HG02623 (cell line): ENCODE data around the gene PCAT7.
"Not testable (repeated sequence)": the region's sequence is repeated elsewhere in the genome, so short reads cannot be mapped to it uniquely, and the experiment has no call there.

Experiments
- ATAC-seq: cut with Tn5 transposase; IDR thresholded peaks from one replicate; pipeline ENCODE4 v1.9.1; 2021; ENCODE audit warnings: moderate library complexity; ENCODE audit not compliant: unreplicated experiment

The PCAT7 gene

DNA sequence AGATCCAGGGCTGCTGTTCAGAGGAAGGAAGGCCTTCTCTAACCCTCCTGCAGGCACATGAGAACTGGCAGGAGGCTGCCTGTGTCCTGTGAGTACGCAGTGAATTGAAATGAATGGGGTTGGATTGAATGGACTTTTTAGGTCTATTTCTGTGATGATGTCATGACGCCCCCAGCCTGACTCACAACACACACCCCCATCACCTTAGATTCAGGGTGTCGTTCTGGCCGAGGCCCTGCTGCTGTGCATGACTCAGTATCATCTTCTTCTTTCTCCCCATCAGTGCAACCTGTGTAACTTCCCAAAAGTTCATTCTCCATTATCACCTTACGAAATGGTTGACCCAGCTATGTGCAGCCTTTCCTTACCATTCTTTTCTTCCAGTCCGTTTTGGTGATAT is 5.4 kb downstream of the PCAT7 start:
- ATAC-seq = no peak

DNA sequence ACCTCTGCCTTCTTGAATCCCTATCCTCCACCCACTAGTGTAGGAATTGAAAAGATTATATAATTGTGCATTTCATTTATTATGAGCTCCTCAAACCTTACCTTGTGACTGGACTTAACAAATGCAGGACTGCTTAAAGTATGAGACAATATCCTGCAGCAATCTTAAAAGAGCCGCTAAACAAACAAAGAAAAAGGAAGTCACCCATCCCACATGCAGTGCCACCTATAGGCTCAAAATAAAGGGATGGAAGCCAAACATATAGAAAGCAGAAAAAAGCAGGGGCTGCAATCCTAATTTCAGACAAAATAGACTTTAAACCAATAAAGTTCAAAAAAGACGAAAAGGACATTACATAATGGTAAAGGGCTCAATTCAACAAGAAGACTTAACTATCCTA is 8.7 kb downstream of the PCAT7 start:
- no peak for ATAC-seq

DNA sequence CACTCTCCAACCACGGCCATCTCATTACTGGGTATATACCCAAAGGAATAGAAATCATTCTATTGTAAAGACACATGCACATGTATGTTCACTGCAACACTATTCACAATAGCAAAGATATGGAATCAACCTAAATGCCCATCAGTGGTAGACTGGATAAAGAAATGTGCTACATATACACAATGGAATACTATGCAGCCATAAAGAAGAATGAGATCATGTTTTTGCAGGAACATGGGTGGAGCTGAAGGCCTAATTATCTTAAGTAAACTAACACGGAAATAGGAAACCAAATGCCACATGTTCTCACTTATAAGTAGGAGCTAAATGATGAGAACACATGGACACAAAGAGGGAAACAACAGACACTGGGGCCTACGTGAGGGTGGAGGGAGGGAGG is 9.4 kb downstream of the PCAT7 start:
- not testable (repeated sequence) for ATAC-seq

DNA sequence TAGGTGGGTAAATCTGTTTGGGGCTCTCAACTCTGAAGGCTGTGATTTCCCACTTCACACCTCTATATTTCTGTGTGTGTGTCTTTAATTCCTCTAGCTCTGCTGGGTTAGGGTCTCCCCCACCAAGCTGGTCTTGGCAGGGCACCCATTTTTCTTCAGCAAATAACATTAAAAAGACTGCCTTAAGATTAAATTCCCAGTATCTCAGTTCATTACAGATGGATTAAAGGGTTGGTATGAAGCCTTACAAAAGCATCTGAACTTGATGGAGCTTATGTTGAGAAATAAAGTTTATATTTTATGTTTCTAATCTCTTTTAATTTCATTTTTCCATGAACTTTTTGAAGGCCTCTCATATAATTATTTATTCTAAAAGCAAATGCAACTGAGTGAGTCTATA is 11.7 kb downstream of the PCAT7 start:
- no peak for ATAC-seq

DNA sequence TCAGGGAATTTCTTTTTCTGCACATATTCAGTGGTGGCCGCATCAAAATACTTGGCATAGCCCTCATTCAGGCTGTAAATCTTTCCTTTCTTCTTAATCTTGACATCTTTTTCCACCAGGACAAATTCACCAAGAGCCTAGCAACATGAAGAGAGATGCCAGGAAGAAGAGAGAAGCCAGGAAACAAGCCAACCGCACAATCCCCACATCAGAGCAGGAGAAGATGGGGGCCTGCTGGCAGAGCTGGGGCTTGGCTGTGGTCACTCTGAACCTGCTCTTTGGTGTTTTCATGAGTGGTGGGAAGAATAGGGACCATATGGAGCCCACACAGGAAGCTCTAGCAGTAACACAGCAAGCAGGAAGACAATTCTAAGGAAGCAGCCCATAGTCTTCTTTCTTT is 12.4 kb downstream of the PCAT7 start:
- ATAC-seq = no peak

DNA sequence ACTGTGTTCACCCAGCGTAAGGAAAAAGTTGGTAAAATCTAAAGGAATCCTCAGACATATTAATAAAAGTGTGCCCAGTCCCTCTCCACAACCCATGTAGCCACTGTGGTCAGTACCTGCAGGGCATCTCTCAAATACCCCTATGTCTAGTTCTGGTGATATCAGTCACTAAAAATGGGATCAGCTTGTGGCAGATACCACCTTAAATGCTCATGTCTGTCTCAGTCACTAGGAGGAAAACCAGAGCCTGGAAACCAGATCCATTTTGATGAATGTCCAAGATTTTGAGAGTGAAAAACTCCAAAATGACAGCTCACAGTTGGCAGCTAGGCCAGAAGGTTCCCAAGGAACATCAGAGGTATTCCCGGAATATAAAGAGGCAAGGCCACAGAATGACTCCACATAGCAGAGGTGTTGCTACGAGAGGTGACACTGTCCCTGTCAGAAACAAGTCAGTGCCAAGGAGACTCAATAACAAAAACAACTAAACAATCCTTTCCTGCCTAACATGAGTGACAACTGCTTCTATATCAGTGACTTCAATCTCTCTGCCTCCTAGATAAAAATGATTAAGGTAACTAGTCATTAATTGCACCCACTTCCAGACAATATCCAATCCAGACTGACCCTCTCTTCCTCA is 13.5 kb downstream of the PCAT7 start:
- ATAC-seq = no peak

DNA sequence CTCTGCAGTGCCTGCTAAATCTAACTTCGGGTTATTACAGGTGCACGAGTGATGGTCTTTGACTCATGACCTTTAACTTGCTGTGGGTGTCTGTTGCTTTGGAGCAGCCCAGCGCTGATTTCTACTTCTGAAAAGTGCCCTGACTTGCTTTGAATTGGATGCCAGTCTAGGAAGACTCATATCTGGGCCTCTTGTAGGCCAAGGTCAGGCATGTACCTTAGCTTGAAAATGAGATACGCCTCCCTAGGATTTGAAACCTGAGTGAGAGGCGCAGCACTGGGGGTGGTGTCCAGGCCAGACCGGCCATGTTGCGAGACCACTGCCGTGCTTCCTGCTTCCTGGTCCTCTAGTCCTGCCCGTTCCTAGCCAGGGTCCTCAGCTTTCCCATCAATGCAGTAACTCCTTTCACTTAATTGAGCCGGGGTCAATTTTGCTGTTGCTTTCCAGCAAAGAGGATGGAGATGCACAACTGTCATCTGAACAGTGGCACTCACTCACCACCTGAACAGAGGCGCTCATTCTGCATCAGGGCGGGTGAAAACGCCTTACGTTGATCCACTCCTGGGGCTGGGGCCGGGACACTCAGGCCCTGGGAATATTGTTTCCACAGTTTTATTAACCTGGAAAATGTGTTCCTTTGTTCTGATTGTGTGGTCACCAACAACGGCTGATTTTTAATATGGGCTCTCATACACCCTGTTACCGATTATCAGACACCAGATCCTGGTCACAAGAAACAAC is 14.3 kb downstream of the PCAT7 start:
- no peak for ATAC-seq

DNA sequence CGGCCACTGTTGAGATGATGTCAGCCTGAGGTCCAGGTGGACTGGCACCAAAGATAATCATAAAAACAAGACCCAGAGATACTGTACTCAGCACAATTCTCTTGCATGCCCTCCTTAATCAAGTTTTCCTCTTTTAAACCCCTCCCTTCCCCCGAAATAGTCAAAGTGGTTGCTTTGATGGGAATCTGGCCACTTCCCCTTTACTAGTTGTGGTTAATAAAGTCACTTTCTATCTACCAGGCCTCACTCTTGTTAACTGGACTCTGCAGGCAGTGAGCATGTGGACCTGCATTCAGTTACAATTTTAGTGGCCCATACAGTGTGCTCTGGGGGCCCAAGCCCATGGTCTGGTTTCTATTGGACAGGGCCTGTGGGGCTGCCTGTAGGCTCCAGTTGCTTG is 21.2 kb downstream of the PCAT7 start:
- ATAC-seq = no peak

DNA sequence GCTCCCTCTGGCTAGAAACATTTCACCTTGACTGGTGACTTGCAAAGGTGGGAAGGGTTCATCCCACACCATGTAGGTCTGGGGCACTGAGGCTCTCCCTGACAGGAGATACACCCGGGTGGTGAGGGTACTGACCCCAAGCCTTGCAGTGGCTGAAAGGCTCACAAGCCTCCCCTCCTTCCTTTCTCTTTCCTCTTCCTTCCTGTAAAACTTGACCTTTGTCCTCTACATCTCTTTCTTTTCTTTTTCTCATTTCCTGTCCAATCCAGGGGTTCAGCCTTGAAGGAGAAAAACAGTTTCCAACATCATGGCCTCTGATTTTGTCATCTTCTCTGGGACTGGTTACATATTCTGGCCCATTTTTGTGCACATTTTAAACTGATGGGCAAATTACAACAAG is 22.2 kb downstream of the PCAT7 start:
- no peak for ATAC-seq

DNA sequence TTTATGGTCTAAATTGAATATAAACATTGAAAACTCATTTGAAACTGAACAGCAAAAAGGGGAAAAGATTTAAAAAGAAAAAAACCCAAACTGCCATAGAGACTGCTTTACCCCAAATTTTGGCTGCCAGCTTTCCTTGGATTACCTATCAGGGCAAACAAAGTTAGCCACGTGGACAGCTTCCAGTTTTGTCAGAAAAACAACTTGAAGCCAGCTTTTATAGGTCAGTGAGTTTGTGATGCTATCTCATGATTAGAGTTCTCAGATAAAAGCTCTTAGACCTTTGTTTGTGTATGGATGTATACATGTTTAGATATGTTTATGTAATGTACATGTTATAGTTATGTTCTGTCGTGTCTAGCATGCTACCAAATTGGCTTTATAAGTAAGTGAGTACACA is 22.7 kb downstream of the PCAT7 start:
- ATAC-seq = no peak

DNA sequence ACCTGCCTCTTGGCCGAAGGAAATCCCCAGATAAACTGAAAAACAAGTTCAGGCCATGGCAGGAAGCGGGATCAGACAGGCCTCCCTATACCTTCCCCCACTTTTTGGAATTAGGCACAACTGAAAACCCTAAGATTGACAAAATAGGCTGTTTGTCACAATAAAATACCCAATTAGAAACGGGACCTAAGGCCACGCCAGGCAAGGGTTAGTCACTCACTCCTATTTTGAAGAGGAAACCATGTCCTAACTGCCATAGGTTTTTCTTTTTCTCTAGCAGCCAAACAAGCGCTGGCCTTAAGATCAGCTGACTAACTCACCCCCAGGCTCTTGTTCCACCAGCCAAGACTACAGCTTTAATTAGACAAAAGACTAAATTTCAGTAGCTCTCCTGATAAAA is 26.8 kb downstream of the PCAT7 start:
- ATAC-seq = no peak

DNA sequence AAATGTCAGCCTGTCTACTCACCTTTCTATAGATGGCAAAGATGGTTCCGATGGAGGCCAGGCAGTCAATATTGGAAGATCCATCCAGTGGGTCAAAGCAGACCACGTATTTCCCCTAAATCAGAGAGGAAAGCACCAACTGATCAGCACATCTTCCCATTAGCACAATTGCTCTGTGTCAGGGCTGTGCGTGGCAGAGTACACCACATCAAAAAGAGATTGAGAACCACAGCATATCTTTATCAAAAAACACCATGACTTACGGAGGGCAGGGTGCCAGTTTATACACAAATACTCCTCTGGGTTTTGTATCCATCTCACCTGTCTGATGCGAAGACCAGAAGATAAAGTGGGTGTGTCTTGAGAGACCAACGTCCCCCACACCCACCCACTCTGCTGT is 29.7 kb downstream of the PCAT7 start:
- no peak for ATAC-seq

DNA sequence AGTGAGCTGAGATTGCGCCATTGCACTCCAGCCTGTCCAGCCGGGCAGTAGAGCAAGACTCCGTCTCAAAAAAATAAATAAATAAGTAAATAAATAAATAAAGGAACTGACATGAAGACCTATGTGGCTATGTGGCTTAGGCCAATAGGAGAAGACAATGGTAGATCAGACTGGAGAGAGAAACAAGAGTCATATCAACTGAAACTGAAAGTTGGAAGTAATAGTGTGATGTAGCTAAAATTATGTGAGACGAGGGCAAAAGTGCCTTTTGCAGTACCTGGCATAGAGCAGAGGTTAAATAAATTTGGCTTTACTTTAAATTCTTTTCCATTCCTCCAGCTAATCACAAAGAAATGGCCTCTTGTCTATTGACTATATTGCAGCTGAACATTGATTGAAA is 31.4 kb downstream of the PCAT7 start:
- ATAC-seq = no peak

DNA sequence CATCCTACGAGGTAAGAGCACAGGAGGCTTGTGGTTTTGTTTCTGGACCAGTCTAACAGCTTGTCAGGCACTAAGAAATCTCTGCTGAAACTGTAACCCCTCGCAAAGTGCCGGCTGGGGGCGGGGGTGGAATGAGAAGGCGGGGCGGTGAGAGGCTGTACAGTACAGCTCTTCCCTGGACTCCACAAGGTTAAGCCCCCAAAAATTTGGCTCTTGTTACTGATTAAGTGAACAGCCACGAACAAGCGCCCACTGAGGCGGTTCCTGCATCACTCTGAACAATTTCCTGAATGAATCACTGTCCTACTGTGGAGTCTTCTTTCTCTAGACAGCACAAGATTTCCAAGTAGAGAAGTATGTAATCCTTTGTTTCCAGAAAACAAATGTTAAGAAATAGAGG is 31.9 kb downstream of the PCAT7 start:
- ATAC-seq = no peak

DNA sequence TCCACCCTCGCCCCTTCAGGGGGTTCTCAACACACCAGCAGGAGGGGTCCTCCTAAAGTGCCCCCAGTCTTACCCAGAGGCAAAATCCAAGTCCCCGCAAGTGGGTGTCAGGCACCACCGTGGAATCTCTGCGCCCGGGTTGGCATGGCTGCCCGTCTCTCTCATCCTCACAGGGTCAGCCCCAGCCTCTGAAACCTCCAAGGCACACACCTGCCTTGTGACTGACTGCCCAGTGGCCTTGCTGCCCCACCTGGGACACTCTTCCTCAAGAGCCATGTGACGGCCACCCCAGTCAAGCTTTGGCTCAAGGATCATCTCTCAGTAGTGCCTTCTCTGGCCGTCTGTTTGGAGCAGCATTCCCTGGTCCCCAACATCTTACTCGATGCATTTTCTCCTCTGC is 33.8 kb downstream of the PCAT7 start:
- ATAC-seq = no peak

DNA sequence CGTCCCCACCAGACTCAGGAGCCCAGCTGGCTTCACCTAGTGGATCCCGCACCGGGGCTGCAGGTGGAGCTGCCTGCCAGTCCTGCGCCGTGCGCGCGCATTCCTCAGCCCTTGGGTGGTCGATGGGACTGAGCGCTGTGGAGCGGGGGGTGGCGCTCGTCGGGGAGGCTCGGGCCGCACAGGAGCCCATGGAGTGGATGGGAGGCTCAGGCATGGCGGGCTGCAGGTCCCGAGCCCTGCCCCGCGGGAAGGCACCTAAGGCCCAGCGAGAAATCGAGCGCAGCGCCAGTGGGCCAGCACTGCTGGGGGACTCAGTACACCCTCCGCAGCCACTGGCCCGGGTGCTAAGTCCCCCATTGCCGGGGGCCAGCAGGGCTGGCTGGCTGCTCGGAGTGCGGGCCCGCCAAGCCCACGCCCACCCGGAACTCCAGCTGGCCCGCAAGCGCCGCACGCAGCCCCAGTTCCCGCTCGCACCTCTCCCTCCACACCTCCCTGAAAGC is 36.2 kb downstream of the PCAT7 start:
- not testable (repeated sequence) for ATAC-seq

DNA sequence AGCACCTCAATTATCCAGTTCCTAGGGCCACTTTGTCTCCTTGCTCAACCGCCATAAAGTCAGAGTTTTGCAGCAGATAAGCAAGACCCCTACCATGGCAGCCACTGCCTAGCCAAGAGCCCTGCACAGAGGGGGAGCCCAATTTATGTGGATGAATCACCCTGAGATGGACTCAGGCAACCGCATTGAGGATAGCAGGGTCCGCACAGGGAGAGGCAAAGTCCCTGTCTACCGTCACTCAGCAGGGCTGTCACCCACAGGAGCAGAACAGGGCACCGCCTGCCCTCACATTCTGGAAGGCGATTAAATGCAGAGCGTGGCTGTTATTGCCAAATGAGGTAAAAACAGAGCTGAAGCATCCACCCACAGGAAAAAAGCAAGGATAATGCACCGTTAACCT is 37.0 kb downstream of the PCAT7 start:
- ATAC-seq = no peak

DNA sequence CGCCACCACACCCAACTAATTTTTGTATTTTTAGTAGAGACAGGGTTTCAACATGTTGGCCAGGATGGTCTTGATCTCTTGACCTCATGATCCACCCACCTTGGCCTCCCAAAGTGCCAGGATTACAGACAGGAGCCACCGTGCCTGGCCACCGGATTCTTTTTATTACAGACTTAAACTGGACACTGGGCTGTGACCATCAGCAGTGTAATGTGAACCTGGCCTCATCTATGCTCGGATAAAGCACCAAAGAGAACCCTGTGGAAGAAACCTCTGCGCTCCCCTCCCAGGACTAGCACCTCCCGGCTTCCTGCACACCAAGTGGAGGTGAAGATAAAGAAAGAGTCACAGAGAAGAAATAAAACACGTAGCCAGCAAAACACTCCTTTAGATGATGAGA is 37.8 kb downstream of the PCAT7 start:
- not testable (repeated sequence) for ATAC-seq

DNA sequence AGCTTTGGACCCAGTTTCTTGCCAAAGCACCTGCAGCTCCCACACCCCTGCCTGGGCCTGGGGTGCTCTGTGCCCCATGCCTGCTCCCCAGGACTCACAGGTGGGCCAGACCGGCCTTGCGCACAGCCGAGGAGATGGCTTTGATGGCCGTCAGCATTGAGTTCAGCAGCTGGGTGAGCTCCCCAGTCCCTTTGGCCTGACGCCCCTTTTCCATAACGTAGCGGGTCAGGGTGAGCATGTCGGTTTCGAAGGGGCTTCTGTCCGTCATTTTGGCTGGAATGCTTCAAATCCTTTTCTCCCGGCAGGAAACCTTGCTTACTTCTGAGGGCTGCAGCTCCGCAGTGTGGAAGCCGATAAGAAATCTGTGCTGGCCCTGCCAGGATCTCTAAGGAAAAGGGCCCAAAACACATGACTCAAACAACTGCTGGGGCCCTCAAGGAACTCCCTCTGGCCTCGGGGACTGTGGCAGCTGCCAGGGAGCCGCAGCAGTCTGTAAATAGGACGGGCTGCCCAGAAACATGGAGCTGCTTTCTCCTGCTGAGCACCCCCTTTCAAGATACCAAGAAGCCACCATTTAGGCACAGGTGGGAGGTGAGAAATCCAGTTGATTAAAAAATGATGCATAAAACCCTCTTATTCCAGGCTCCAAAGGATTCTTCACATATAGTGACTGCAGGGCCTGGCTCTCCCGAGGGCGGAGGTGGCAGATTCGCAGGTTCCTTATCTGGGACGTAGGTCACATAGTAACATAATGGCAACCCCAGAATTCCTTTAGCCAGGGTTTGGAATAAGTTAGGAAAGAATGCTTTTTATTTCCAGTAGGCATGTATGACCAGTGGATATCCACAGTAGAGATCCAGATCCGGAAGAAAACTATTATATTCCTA is 38.8 kb downstream of the PCAT7 start, which contains the start of gene FBP2:
Gene FBP2, minus strand, starts transcription at position 366 of the 887 bp plus-strand sequence. Its CDS starts 98 bp downstream, at position 268.
- no peak for ATAC-seq

DNA sequence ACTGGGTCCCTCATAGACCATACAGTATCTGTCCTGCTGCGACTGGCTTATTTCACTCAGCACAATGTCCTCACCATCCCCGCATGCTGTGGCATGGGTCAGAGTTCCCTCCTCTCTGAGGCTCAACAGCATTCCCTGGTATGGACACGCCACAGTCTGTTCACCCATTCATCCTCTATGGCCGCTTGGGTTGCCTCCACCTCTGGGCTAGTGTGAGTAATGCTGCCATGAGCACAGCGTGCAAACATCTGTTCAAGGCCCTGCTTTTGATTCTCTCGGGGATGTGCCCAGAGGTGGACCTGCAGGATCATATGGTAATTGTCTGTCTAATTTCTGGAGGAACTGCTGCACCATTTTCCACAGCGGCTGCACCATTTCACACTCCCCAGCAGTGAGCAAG is 44.2 kb downstream of the PCAT7 start:
- ATAC-seq = no peak

DNA sequence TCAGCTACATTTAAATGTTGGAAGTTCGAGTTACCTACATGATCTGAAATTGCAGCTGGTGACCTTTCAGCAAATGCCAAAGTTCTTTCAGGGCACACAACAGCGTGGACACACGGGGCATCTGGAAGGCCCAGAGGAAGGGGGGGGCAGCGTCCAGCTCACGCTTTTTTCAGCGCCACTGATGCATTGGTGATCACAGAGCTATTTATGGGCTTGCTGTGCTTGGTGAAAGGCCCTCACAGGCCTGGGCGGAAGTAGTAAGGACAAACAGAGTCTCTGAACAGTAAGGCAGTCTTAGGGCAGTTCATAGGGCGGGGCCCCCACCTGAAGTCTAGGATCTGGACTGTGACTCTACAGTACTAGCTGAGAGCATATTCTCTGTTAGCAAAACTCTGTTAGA is 45.4 kb downstream of the PCAT7 start:
- no peak for ATAC-seq

DNA sequence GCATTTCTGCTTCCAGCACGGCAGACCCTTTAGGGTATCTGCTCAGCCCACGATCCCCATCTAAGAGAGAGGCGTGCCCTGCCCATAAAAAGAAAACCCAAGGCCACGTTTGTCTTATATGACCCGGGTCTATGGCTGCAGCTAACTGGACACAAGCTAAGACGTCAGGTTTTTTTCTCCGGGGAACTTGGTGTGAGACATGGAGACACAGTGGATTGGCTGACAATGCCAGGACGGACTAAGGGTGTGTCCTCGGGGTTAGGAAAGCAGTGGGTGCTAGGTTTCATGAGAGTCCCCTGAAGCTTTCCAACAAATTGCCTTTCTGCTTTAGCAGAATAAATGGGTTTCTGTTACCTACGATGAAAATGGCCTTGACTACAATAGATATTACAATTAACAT is 45.8 kb downstream of the PCAT7 start:
- ATAC-seq = no peak
